Measurements from ENCODE around the gene CLGN.
A peak's percentile ranks its signal among the peaks of the same experiment; 100 is the strongest.
"Not testable (repeated sequence)": the region's sequence is repeated elsewhere in the genome, so short reads cannot be mapped to it uniquely, and the experiment has no call there.

CLGN gene, protein sequence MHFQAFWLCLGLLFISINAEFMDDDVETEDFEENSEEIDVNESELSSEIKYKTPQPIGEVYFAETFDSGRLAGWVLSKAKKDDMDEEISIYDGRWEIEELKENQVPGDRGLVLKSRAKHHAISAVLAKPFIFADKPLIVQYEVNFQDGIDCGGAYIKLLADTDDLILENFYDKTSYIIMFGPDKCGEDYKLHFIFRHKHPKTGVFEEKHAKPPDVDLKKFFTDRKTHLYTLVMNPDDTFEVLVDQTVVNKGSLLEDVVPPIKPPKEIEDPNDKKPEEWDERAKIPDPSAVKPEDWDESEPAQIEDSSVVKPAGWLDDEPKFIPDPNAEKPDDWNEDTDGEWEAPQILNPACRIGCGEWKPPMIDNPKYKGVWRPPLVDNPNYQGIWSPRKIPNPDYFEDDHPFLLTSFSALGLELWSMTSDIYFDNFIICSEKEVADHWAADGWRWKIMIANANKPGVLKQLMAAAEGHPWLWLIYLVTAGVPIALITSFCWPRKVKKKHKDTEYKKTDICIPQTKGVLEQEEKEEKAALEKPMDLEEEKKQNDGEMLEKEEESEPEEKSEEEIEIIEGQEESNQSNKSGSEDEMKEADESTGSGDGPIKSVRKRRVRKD

DNA sequence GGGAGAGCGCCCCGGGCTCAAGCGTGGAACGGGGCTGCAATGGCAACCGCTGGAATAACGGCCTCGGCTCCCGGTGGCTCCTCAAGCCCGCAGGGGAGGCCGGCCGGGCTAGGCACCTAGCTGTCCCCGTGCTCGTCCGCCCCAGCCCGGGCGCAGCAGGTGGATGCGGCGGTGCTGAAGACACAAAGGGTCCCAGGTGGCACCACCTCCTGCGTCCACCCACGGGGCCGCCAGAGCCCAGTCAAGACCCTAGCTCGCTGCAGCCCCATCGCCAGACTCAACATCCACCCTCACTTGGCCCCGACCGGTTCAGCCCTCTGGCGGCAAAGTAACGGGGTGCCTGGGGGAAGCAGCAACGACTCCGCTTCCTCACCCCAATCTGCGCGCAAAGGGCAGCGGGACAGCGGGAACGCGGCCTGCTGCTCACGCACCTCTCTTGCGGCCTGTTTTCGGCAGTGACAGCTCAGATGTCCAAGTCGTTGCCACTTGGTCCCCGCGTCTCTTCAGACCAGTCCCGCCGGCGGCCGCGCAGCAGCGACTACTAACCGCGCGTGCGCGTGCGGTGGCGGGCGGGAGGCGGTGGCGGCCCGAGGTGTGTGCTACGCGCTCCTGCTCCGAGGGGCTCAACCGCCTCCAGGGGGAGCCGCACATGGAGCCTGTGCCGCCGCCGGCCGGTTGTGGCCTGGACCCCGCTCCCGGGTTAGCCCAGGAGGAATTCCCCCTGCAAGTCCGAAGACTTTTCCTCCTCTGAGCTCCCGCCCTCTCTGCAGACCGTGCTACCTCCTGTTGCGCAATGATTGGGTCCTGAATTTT is at the start of gene CLGN:
Gene CLGN, minus strand, starts transcription at position 543 of the 813 bp plus-strand sequence. CDS start 14,570 bp downstream, outside the sequence.
- peak; percentile 40 for DNase-seq

DNA sequence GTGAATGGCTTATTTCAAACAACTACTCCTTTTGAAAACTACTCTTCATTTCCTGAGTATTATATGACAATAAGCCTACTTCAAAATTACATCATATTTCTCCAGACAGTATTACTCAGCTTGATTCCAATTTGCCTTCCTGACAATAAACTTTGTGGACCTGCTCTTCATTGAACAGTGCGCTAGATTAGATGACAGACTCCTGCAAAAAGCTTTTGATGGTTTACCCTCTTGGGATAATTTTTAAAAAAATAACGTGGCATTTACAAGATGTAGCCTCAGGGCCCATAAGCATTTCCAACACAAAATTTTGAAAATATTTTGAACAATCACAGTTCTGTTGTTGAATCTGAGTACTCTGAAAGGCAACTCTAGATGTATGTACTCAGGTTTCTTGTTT is 44.7 kb upstream of the CLGN start:
- no peak for DNase-seq

DNA sequence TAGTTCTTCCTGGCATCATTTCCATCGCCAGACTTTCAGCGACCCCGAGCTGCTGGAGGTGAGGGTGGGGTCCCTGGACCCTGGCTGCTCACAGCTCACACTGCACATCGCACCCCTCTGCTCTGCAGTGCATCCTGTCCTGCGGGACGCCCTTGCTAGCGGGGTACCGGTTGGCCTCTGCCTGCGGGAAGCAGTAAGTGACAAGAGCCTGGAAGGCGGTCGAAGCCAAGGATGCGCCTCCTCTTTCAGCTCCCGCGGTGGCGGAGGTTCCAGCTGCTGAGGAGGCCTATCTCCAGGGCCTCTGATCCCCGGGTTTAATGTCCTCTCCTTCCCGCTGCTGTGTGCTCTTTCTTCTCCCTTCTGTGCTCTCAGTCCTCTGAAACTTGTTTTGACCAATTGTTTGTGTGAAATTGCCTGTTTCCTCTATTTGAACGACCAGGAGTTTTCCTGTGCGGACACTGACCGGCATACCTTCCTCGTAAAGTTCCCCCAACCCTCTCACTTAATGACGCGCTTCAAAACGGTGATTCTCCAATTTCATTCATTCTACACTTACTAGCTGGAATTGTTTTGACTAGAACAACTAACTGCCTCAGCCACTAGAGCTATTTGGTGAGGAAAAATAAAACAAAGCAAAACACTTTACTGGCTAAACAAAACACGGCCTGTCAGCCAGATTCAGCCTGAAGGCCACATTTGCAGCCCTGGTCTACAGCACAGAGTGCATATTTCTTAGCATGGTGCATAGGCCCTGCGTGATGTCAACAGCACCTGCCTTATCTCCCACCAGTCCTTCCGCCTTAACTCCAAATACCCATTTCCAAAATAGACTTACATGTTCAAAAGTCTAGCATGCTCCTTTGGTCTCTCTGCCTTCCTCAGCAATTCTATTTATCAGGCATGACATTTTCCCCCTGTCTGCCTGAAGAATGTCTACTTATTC is 42.6 kb upstream of the CLGN start:
- no peak for DNase-seq

DNA sequence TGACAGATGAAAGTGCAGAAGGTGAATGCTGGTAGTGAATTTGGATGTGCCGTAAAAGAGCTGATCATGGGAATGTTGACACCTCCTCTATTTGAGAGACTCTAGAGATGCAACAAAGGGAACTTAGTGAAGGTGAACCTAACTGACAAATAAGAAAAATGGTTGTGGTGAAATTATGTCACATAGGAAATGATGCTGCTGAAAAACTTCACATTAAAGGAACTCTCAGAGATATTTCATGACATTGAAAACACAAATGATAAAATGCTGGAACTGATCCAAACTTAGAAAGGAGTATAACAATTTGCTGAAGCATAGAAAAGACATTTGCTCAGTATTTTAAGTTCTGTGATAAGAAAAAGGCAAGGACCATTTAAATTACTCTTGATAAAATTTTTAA is 38.7 kb upstream of the CLGN start:
- no peak for DNase-seq

DNA sequence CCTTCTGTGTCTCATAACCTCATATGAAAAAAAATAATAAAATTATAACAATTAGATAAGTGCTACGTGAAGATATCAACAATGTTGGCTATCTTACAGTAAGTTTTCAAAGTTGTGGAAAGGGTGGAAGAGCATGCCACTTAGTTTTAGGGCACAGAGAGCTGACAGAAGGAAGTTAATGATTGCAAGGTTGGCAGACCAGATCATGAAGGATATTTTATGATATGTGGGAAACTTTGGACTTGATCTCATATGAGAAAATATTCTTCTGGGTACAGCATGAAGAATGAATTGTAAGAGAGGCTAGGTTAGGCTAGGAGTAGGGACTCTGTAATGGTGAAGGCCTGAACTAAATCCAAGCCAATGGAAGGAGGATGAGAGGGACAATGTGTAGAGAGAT is 36.2 kb upstream of the CLGN start:
- DNase-seq, result no peak

DNA sequence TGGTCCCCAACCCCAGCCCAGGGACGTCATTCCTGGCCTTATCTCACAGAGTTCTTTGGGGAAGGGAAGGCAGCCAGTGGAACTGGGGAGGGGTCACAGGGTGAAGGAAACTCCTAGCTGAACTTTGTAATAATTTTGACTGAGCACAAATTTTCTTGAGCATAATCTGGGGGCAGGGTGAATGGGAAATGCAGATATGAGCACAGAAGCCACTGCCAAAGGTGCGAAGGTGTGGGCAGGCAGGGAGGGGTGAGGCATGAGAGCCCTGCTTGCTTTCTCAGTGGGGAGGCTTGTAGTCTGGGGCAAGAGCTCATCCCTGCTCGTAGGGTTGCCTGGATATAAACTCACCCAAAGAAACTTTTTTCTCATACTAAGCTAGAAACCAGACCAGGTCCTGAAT is 35.7 kb upstream of the CLGN start:
- DNase-seq, result no peak

DNA sequence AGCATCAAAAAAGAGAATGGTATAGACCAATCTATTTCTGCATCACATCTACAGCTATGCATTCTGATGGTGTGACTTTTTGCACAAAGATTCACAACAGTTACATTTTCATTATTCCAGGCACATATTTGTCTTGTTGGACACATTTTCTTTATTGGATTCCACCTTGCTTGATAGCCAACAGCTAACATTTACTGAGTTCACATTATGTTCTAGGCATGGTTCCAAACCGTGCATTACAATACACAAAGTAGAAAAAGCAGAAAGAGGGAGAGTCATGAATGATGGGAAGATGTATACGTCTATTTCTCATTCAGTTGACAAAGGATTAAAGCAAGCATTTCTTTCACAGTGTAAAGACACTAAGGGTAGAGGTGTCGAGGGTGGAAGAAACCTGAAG is 22.9 kb upstream of the CLGN start:
- no peak for DNase-seq

DNA sequence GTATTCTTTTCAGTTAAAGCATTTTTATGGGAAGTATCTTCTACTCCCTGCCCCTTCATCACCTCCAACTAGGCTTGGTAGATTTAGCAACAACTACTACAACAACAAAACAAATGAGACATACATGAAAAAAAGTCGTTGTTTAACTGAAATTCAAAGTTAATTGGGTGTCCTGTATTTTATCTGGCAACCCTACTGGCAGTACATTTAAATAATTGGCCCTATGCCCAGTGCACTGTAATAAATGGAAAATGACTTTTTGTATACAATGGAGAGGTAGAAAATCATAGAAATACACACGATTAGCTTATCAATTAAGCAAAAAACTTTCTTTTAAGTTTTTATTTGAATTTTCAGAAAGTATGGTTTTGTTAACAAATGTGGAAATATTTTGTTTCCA is 21.4 kb upstream of the CLGN start:
- no peak for DNase-seq

DNA sequence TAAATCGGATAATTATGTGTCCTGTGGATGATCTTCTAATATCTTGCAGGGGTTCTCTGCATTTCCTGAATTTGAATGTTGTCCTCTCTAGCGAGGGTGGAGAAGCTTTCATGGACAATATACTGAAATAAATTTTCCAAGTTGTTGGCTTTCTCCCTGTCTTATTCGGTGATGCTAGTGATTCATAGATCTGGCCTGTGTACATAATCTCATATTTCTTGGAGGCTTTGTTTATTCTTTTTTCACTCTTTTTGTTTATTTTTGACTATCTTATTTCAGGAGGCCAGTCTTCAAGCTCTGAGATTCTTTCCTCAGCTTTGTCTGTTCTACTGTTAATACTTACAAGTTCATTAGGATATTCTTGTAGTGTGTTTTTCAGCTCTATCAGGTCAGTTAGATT is 20.7 kb upstream of the CLGN start:
- no peak for DNase-seq

DNA sequence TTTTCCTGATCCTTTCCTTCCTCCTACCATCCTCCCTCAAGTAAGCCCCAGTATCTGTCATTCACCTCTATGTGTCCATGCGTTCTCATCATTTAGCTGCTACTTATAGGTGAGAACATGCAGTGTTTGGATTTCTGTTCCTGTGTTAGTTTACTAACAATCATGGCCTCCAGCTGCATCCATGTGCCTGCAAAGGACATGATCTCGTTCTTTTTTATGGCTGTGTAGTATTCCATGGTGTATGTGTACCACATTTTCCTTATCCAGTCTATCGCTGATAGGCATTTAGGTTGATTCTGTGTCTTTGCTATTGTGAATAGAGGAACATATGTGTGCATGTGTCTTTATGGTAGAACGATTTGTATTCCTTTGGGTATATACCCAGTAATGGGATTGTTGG is 16.9 kb upstream of the CLGN start:
- DNase-seq, result not testable (repeated sequence)

DNA sequence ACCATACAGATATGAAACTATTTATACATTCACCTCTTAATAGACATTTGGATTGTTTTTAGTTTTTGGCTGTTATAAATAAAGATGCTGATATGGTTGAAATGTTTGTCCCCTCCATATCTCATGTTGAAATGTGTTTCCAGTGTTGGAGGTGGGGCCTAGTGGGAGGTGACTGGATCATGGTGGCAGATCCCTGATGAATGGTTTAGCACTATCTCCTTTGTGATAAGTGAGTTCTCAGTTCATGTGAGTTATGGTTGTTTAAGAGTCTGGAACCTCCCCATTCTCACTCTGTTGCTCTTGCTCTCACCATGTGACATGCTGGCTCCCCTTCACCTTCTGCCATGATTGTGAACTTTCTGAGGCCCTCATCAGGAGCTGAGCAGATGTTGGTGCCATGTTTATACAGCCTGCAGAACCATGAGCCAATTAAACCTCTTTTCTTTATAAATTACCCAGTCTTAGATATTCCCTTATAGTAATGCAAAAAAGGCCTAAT is 12.2 kb upstream of the CLGN start:
- DNase-seq, result no peak

DNA sequence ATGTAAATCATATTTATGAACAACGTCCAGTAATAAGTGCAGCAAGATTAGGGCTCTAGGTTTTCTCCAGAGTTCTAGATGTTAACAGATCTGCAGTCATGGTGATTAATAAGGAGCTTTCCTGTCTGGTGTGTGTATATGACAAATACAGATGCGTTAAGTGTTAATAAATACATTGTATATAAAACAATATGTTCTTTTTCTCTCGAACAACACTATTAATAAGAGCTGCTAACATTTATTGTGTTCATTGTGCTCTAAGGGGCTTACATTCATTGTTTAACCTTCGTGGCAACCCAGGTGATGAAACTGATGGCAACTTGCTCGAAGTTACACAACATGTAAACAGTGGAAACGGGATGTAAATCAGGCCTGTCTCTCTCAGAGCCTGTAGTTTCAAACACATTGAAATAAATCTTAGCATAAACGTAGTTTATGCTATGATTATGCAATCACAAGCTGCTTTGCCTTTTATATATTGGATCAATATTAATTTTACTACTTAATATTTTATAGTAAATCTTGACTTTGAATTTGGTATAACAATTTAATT is 547 bp upstream of the CLGN start:
- no peak for DNase-seq

DNA sequence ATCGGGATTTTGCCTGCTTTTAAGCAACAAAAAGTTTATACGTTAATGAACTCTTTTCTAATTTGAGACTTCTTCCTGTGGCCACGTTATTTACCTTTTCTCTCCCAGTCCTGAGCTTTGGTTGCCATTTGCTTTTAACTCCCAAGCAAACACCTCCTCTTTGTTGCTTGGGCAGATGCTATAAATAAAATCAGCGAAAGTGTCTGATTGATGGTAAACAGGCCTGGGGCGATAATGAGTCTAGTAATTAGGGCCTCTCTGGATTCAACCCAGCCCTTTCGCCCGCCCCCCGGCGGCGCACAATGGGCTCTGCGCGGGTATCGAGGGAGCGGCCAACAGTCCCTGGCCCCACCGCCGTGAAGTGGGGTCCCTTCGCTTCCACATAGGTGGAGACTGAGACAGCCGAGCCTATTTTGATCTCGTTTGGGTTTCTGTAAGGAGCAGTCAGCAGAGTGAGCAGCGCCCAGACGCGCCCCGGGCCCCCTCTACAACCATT is 790 bp downstream of the CLGN start:
- DNase-seq, result no peak

DNA sequence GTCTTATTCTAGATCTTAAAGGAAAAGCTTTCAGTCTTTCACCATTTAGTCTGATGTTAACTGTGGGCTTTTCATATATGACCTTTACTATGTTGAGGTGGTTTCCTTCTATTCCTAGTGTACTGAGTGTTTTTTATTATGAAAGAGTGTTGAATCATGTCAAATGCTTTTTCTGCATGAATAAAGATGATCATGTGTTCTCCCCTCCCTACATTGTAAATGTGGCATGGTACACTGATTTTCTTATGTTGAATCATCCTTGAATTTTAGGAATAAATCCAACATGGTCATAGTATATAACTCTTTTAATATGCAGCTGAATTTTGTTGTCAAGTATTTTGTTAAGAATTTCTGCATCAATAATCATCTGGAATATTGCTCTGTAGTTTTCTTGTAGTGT is 4.3 kb downstream of the CLGN start:
- DNase-seq, result no peak

DNA sequence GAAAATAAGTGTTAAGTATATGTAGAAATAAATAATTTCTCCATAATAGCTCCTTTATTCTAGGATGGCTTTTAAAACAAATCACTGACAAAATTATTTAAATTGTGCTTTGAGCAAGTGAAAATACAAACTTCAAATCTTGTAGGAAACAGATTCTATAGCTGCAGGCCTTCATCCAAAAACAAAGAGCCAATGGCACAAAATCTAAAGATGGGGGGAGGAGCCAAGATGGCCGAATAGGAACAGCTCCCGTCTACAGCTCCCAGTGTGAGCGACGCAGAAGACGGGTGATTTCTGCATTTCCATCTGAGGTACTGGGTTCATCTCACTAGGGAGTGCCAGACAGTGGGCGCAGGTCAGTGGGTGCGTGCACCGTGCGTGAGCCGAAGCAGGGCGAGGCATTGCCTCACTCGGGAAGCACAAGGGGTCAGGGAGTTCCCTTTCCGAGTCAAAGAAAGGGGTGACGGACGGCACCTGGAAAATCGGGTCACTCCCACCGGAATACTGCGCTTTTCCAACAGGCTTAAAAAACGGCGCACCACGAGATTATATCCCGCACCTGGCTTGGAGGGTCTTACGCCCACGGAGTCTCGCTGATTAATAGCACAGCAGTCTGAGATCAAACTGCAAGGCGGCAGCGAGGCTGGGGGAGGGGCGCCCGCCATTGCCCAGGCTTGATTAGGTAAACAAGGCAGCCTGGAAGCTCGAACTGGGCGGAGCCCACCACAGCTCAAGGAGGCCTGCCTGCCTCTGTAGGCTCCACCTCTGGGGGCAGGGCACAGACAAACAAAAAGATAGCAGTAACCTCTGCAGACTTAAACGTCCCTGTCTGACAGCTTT is 14.1 kb downstream of the CLGN start:
- DNase-seq, result not testable (repeated sequence)

DNA sequence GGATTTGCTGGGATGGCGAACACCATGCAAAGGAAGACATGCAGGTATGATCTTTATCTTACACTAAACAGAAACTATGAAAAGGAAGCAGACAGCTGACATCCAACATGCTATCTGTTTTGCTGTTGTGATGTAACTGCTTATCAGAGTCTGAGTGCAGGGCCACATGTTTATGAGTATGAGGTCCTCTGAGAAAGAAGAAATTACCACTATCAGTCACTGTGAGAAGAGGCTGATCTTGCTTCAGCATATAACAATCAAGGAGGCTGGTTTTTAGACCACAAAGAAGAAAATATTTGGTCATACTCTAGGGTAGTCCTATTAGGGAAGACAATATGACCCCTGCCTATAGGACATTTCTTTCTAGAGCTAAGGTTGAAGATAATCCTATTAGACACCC is 18.5 kb downstream of the CLGN start:
- DNase-seq, result no peak

DNA sequence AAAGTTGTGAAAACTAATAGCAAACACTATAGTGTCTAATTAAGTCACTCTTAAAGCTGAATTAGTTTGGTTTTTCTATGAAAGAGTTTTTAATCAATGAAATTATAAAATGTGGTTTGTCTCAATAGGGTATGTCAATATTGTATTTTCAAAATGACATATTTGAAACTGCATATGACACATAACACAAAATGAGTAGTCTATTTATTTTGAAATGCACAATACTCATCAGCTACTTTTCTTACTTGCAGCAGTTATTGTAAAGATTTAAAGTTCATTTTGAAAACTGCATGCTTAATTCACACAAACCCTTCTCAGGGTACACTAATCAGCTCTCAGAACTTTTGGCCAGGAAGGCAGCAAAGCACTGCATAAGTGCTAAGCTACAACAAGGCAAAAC is 21.2 kb downstream of the CLGN start:
- DNase-seq, result no peak

DNA sequence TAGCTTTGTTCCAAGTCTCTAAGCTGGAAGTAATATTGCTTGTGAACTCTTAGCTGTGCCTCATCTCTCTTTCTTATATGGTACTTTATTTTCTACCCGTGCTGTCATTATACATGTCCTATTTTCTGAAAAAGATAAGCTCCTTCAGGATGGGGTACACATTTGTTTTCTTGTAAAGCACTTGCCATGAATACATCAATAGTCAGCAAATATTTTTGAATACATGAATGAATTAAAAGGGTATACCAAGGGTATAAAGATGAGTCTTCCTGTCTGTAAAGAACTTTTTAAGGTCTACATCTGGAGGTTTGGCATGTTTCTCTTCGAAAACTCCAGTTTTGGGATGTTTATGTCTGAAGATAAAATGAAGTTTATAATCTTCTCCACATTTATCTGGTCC is 27.3 kb downstream of the CLGN start:
- no peak for DNase-seq

DNA sequence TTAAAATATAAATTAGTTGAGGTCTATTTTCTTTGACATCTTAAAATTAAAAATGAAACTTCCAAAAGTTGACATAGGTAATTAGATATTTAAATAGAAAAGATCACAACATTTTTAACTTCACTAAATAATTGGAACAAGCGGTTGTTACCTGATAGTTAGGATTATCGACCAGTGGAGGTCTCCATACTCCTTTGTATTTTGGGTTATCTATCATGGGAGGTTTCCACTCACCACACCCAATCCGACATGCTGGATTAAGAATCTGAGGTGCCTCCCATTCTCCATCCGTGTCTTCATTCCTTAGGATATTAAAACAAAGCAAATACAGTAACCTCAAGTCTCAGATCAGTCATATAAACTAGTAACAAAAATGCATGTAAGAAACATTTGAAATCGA is 31.8 kb downstream of the CLGN start:
- no peak for DNase-seq

DNA sequence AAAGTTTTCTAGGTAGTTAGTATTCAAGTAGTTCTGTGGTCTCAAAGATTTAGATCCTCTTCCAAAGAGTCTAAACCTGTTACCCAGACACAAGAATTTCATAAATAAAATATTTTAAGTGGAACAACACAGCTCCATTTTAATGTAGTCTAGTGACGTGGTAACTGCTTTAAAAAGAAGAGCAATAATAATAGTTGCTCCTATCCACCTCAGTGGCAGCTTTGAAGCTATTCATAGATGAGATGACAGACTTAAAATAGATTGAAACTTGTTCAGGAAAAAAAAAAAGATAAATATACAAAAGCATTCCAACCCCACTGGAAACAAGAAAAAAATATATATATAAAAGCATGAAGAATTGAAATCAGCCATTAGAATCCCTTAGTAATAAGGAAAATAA is 39.4 kb downstream of the CLGN start:
- DNase-seq, result no peak

DNA sequence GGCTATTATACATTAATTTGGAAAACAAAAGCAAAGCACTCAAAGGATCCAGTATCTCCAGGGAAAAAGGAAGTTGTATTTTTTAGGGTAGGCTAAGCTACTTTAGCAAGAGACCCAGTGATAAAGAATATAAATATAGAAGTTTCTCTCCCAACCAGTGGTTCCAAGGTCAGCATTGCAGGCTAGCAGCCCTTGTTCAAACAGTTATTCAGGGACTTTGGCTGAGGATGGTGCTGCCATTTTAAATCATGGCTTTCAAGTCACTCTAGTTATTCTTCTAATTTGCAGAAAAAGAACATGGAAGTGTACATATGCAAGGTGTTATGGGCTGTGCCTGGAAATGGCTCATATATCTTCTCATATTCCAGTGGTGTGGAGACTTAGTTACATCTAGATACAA is 44.7 kb downstream of the CLGN start:
- no peak for DNase-seq

Measured in activated CD8-positive, alpha-beta memory T cell treated with anti-CD3 and anti-CD28 coated beads, Interleukin-2, amount 50 U/mL, for 4 hours (primary cell).